Right cardiac atrium (tissue), 5 donors: ENCODE measurements around the gene THBS2. TPM values are rescaled to one million over a fixed set of nuclear protein-coding genes. Genes with fewer than 3 reads are reported as not detected.

ENCODE experiments used
- ATAC-seq, 2 donors: fragments of 200-7000 bp; cut with Tn5 transposase; one replicate each; pipeline versions ENCODE4 v1.8.0 to v1.9.1; 2020; ENCODE audit warnings: moderate library complexity in 2 of 2, mild to moderate bottlenecking in 1 of 2
- DNase-seq, 3 donors: peaks; one replicate each; pipeline ENCODE4 v3.0.0-alpha.2; 2020
- H3K27ac ChIP-seq: one replicate; pipeline ENCODE4 v1.5.1; 2013; ENCODE audit warnings: mild to moderate bottlenecking, low read length, control low read depth, moderate library complexity
- H3K27me3 ChIP-seq: one replicate; pipeline ENCODE4 v1.6.1; 2013; ENCODE audit not compliant: control insufficient read depth, insufficient read depth
- H3K4me1 ChIP-seq: one replicate; pipeline ENCODE4 v1.6.1; 2013; ENCODE audit warnings: low read length; ENCODE audit not compliant: control insufficient read depth, insufficient read depth
- H3K4me3 ChIP-seq: one replicate; pipeline ENCODE4 v1.5.1; 2013; ENCODE audit warnings: low read length, control low read depth
- H3K9me3 ChIP-seq: one replicate; pipeline ENCODE4 v1.6.1; 2013; ENCODE audit warnings: low read length; ENCODE audit not compliant: control insufficient read depth
- WGBS: extraction: QIAGEN DNeasy Blood & Tissue Kit; methylation state at CpG from one replicate; pipeline ENCODE4 v1.1.7; 2013; 5-methylcytosine and 5-hydroxymethylcytosine counted together
- intact Hi-C, 4 donors: fragments of 100-400 bp; cut with DNase I; formaldehyde crosslinking; loops; one replicate each; pipeline versions ENCODE4 v1.11.0 to v1.14.0; 2022 to 2023
- polyA plus RNA-seq: library from polyadenylated mRNA; stranded (reverse); fragments of 200-250 nt; gene quantifications from one replicate; pipeline ENCODE4 v1.2.3, GENCODE V29; 2013
- total RNA-seq, 4 donors: library from RNA; stranded (reverse); fragmentation: NEBNext Ultra II Directional; extraction: Animal tissue kit (Norgen Biotek cat#: 25700); gene quantifications; one replicate each; pipeline ENCODE4 v1.2.1, GENCODE V29; 2021
- donor health status: healthy with polysubstance abuse.
- donor health status: DM: no; HTN: yes; CAD: no.
- donor health status: DM: no; HTN: no; CAD: no.
- donor health status: DM: no; HTN: yes; CAD: no; lungs with severe emphysema.
- donor health status: DM: yes; HTN: yes; CAD: no.

Gene THBS2
- total and polyA plus RNA-seq, 5 donors, result 8.7 to 38.8 (median 20.6) TPM

- no peaks in the 10 kb centered on the region for H3K4me1 ChIP-seq
- H3K27ac ChIP-seq, result no peak overlapping the region
- 56% methylated on average over 13 of the region's 13 CpGs for WGBS
- no peaks in the 10 kb centered on the region for H3K27me3 ChIP-seq
- no peaks in the 10 kb centered on the region for H3K9me3 ChIP-seq
- intact Hi-C loops, result no loop called here
- DNase-seq (no peak), ATAC-seq (peak in 1 of 2 donors; percentile 33)
- no peak overlapping the region for H3K4me3 ChIP-seq
Observed at GRCh38 chr6:169229615-169230321, 23.9 kb downstream of the THBS2 start.

GRCh38 chr6:169227116-169227515 lies 26.5 kb downstream of the THBS2 start:
- 90% methylated on average over 15 of the region's 15 CpGs for WGBS
- DNase-seq, result no peak

GRCh38 chr6:169225887-169226286 lies 27.8 kb downstream of the THBS2 start:
- whole genome bisulfite sequencing, result 91% methylated on average over 11 of the region's 11 CpGs
- Histone ChIP-seq H3K27ac (no peak overlapping the region), H3K4me3 (no peak overlapping the region), H3K27me3 (no peaks in the 10 kb centered on the region), H3K9me3 (no peaks in the 10 kb centered on the region), H3K4me1 (no peaks in the 10 kb centered on the region)
- intact Hi-C loops, result no loop called here
- no peak for ATAC-seq
- no peak for DNase-seq

More at GRCh38 chr6:169227116-169227515, 26.5 kb downstream of the THBS2 start:
- H3K27ac ChIP-seq, result no peak overlapping the region
- no peaks in the 10 kb centered on the region for H3K4me1 ChIP-seq
- intact Hi-C loops, result no loop called here
- H3K27me3 ChIP-seq, result no peaks in the 10 kb centered on the region
- ATAC-seq, result no peak
- H3K4me3 ChIP-seq, result no peak overlapping the region
- no peaks in the 10 kb centered on the region for H3K9me3 ChIP-seq

- no peaks in the 10 kb centered on the region for H3K27me3 ChIP-seq
- intact Hi-C loops, result no loop called here
- ATAC-seq, result peak in 1 of 2 donors; percentile 30
- no peaks in the 10 kb centered on the region for H3K4me1 ChIP-seq
- peak in 2 of 3 donors; percentile 73 to 77 for DNase-seq
- WGBS, result 86% methylated on average over 23 of the region's 23 CpGs
- H3K4me3 ChIP-seq, result no peak overlapping the region
- no peak overlapping the region for H3K27ac ChIP-seq
- no peaks in the 10 kb centered on the region for H3K9me3 ChIP-seq
Observed at GRCh38 chr6:169225131-169225576, 28.5 kb downstream of the THBS2 start.

DNA sequence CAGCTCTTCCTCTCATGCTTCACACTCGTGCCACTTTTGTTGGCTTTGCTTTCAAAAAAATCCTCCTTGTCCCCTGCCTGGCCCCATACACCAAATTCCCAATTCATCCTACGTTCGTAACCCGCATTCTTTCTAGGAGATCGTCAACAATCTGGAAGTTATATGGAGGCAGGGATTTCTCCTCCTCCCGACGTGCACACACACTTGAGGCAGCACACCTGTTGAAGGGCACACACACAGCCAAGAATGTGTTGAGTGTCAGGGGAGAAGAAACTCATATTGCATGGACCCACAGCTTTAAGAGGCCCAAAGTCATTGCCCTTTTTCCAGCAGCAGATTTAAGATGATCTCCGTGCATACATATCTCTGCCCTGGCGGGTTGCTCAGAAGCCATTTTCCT lies 28.9 kb downstream of the THBS2 start:
- ATAC-seq (peak in 1 of 2 donors; percentile 4), DNase-seq (no peak)
- Histone ChIP-seq H3K27ac (peak overlapping the region; percentile 63), H3K9me3 (no peaks in the 10 kb centered on the region), H3K27me3 (no peaks in the 10 kb centered on the region), H3K4me1 (no peaks in the 10 kb centered on the region), H3K4me3 (no peak overlapping the region)
- intact Hi-C loops, result no loop called here
- 75% methylated on average over 9 of the region's 9 CpGs for WGBS

DNA sequence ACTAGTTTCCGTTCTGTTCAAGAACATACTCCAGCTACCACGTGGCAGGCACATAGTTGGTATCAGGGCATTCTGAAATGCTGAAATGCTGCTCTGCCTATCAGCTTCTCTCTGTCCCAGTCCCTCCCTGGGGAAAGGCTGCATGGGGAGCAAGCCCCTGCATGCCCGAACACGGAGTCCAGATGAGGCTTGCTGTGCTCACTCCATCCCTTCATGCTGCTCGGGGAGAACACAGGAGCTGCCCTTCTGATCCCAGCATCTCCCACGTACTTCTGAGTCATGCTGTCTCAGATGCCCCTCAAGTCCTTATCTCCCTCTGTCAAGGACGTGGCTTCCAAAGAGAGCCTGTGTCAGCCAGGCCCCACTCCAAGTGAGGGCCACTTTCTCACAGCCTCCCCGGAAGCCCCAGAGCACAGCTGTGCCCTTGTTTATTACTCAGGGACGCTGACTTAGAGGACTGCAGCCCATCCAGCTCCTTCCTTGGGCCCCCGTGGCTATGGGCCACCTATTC lies 29.4 kb downstream of the THBS2 start:
- WGBS, result 50% methylated on average over 10 of the region's 10 CpGs
- no peaks in the 10 kb centered on the region for H3K4me1 ChIP-seq
- ATAC-seq (peak; percentile 82 to 91), DNase-seq (peak; percentile 69 to 85 (median 74))
- no peaks in the 10 kb centered on the region for H3K27me3 ChIP-seq
- H3K27ac ChIP-seq, result peak overlapping the region; percentile 63
- H3K4me3 ChIP-seq, result no peak overlapping the region
- intact Hi-C loops, result no loop called here
- H3K9me3 ChIP-seq, result no peaks in the 10 kb centered on the region

DNA sequence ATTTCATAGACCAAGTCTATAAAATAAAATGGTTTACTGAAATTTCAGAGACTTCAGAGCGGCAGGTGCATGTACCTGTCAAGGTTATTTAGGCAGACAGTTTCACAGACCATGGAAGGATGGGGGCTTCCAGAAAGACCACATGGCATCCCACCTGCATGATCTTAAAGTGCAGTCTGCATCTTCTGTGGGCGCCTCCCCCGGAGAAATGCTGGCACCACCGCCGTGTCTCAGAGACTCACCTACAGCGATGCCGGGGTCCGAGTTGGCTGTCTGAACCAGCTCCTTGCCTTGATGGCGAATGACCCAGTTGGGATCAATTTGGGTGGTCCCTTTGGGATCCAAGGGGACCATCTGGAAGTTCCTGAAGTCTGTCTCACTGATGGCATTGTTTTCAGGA lies 30.6 kb downstream of the THBS2 start:
- intact Hi-C loops, result no loop called here
- WGBS, result 94% methylated on average over 9 of the region's 9 CpGs
- no peak for DNase-seq
- Histone ChIP-seq H3K27me3 (no peaks in the 10 kb centered on the region), H3K4me3 (no peak overlapping the region), H3K4me1 (no peaks in the 10 kb centered on the region), H3K9me3 (no peaks in the 10 kb centered on the region), H3K27ac (no peak overlapping the region)
- no peak for ATAC-seq

DNA sequence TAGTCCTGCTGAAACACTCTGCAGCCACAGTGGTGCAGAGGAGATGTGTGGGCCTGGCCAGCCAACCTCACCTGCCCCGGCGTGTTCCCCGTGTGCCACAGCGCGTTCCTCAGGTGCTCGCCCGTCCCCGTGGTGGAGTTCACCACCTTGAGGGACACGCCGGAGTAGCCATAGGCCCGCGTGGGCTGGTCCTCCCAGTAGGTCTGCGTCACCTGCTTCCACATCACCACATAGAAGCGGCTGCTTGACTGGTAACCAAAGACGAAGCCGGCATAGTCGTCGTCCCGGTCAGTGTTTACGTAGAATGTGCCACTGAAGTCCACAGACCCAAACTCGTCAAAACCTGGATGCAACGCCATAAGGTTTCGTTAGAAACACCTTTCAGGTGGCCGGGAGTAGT lies 31.5 kb downstream of the THBS2 start:
- Histone ChIP-seq H3K4me3 (no peak overlapping the region), H3K27ac (no peak overlapping the region), H3K9me3 (no peaks in the 10 kb centered on the region), H3K27me3 (no peaks in the 10 kb centered on the region), H3K4me1 (no peaks in the 10 kb centered on the region)
- intact Hi-C loops, result no loop called here
- 97% methylated on average over 24 of the region's 24 CpGs for WGBS
- no peak for DNase-seq
- no peak for ATAC-seq

GRCh38 chr6:169221264-169221663 lies 32.4 kb downstream of the THBS2 start:
- no peak for DNase-seq
- WGBS, result 87% methylated on average over 7 of the region's 7 CpGs
- Histone ChIP-seq H3K9me3 (no peaks in the 10 kb centered on the region), H3K4me3 (no peak overlapping the region), H3K27me3 (no peaks in the 10 kb centered on the region), H3K4me1 (no peaks in the 10 kb centered on the region), H3K27ac (no peak overlapping the region)
- intact Hi-C loops, result no loop called here
- ATAC-seq, result no peak

GRCh38 chr6:169220068-169220964 lies 33.3 kb downstream of the THBS2 start:
- intact Hi-C loops, result no loop called here
- Histone ChIP-seq H3K4me3 (no peak overlapping the region), H3K27ac (no peak overlapping the region), H3K9me3 (no peaks in the 10 kb centered on the region), H3K4me1 (no peaks in the 10 kb centered on the region), H3K27me3 (no peaks in the 10 kb centered on the region)
- DNase-seq (peak in 1 of 3 donors; percentile 73), ATAC-seq (no peak)
- WGBS, result 83% methylated on average over 15 of the region's 15 CpGs

- ATAC-seq (no peak), DNase-seq (no peak)
- no CpG with 5 or more reads among the region's 1 CpG for WGBS
- Histone ChIP-seq H3K4me1 (no peaks in the 10 kb centered on the region), H3K27ac (no peak overlapping the region), H3K9me3 (no peaks in the 10 kb centered on the region), H3K4me3 (no peak overlapping the region), H3K27me3 (no peaks in the 10 kb centered on the region)
- intact Hi-C loops, result loop anchor here in 1 of 4 donors (10.0 kb wide), 1 partner anchor 53 kb away; no protein-coding TSS in a partner anchor
Observed at GRCh38 chr6:169217972-169218371, 35.7 kb downstream of the THBS2 start.
